HCT116 (cell line): ENCODE results near the gene ICOSLG. TPM values are rescaled to one million over a fixed set of nuclear protein-coding genes. Genes with fewer than 3 reads are reported as not detected.
"Not testable (repeated sequence)": the region's sequence is repeated elsewhere in the genome, so short reads cannot be mapped to it uniquely, and the experiment has no call there.

Experiments used
- ATAC-seq: fragments of 200-7000 bp; cut with Tn5 transposase; 2 replicates; pipeline ENCODE4 v1.9.1; 2020; ENCODE audit warnings: mild to moderate bottlenecking, moderate library complexity
- BruUV-seq: library from RNA; stranded (reverse); fragments of 400-500 nt; replicated peaks from 2 replicates; lab custom pipeline; 2021; lab: Mats Ljungman, UMichigan
- CTCF ChIA-PET: fragments of 300-600 bp; sonication (Branson Sonifier 250); formaldehyde crosslinking; loops from one replicate; lab custom pipeline; 2021; ENCODE audit warnings: antibody characterized with exemption; lab: Charles Lee
- POLR2A ChIA-PET: fragments of 300-600, 350-600 bp; sonication (Branson Sonifier 250); formaldehyde crosslinking; loops from one replicate; lab custom pipeline; 2021; ENCODE audit warnings: antibody characterized with exemption; lab: Charles Lee
- RAD21 ChIA-PET, 2 experiments: fragments of 300-600 bp; sonication (Branson Sonifier 250); formaldehyde crosslinking; loops; one replicate each; lab custom pipeline; 2023; ENCODE audit warnings: low total read pairs in 2 of 2; ENCODE audit not compliant: uncharacterized antibody in 2 of 2, unreplicated experiment in 2 of 2, low non-redundant PET in 1 of 2; lab: Charles Lee
- DNase-seq: peaks from one replicate; pipeline ENCODE4 v3.0.0-alpha.2; 2010; ENCODE audit warnings: low read depth, low spot score
- H2AFZ ChIP-seq: fragments of 200-600 bp; shearing (Covaris generic), sonication (generic); 2 replicates; pipeline ENCODE4 v1.6.1; 2017; ENCODE audit warnings: low read depth, mixed run types, mixed read lengths, antibody characterized with exemption, low read length; ENCODE audit not compliant: poor library complexity, severe bottlenecking
- H3K27ac ChIP-seq: 2 replicates; pipeline ENCODE4 v1.5.1; 2012; ENCODE audit warnings: low read depth, low read length
- H3K27me3 ChIP-seq: fragments of 200-600 bp; sonication (generic); 2 replicates; pipeline ENCODE4 v1.6.1; 2016; ENCODE audit warnings: mixed run types, low read length, mixed read lengths; ENCODE audit not compliant: insufficient read depth
- H3K36me3 ChIP-seq, 2 experiments: fragments of 200-500 bp in 1 of 2; fragments of 200-600 bp in 1 of 2; sonication (Bioruptor generic) in 1 of 2; sonication (generic) in 1 of 2; 2 replicates each; pipeline versions ENCODE4 v1.5.1 to v1.6.1; 2014 to 2016; ENCODE audit warnings: low read length in 2 of 2, inconsistent platforms in 1 of 2, mixed read lengths in 1 of 2, mixed run types in 1 of 2; ENCODE audit not compliant: insufficient read depth in 2 of 2, control insufficient read depth in 1 of 2
- H3K4me1 ChIP-seq, 2 experiments: fragments of 200-600 bp in 1 of 2; sonication (generic) in 1 of 2; 2 replicates each; pipeline versions ENCODE4 v1.5.1 to v1.6.1; 2012 to 2017; ENCODE audit warnings: low read length in 2 of 2, inconsistent platforms in 1 of 2, mild to moderate bottlenecking in 1 of 2, mixed read lengths in 1 of 2, mixed run types in 1 of 2, moderate library complexity in 1 of 2; ENCODE audit not compliant: insufficient read depth in 2 of 2, control insufficient read depth in 1 of 2
- H3K4me2 ChIP-seq: fragments of 200-600 bp; sonication (generic); 2 replicates; pipeline ENCODE4 v1.6.1; 2017; ENCODE audit warnings: mixed run types, low read length, mixed read lengths
- H3K4me3 ChIP-seq, 2 experiments: fragments of 200-600 bp in 1 of 2; sonication (generic) in 1 of 2; replicated peaks in 1 of 2; 2 replicates each; pipeline ENCODE4 v1.5.1; 2011 to 2016; ENCODE audit warnings: low read length in 2 of 2, control low read depth in 1 of 2, low read depth in 1 of 2, mild to moderate bottlenecking in 1 of 2, mixed read lengths in 1 of 2, mixed run types in 1 of 2
- H3K79me2 ChIP-seq: fragments of 200-600 bp; sonication (generic); 2 replicates; pipeline ENCODE4 v1.6.1; 2017; ENCODE audit warnings: mild to moderate bottlenecking, mixed run types, low read length, moderate library complexity, mixed read lengths; ENCODE audit not compliant: insufficient read depth
- H3K9ac ChIP-seq: fragments of 200-600 bp; sonication (generic); 2 replicates; pipeline ENCODE4 v1.6.1; 2016; ENCODE audit warnings: low read length, mixed read lengths
- H3K9me2 ChIP-seq: fragments of 200-600 bp; sonication (generic), shearing (Covaris generic); 2 replicates; pipeline ENCODE4 v1.6.1; 2017; ENCODE audit warnings: mixed run types, mild to moderate bottlenecking, moderate library complexity; ENCODE audit not compliant: insufficient read depth
- H3K9me3 ChIP-seq, 2 experiments: fragments of 200-500 bp in 1 of 2; fragments of 200-600 bp in 1 of 2; sonication (Bioruptor generic) in 1 of 2; sonication (generic) in 1 of 2; 2 replicates each; pipeline ENCODE4 v1.6.1; 2014 to 2017; ENCODE audit warnings: low read length in 2 of 2, mixed read lengths in 2 of 2, inconsistent platforms in 1 of 2, low read depth in 1 of 2, mild to moderate bottlenecking in 1 of 2, mixed run types in 1 of 2, moderate library complexity in 1 of 2; ENCODE audit not compliant: control insufficient read depth in 1 of 2, insufficient read depth in 1 of 2
- H4K20me1 ChIP-seq: fragments of 200-600 bp; sonication (generic), shearing (Covaris generic); 2 replicates; pipeline ENCODE4 v1.6.1; 2017; ENCODE audit warnings: mixed run types, mild to moderate bottlenecking, moderate library complexity; ENCODE audit not compliant: insufficient read depth
- intact Hi-C: fragments of 100-400 bp; cut with micrococcal nuclease; formaldehyde crosslinking; loops from 2 replicates; pipeline ENCODE4 v1.10.0; 2022
- total RNA-seq: library from RNA; stranded (reverse); gene quantifications from one replicate; pipeline ENCODE4 v1.2.1, GENCODE V29; 2021; ENCODE audit not compliant: unreplicated experiment

ICOSLG gene
- total RNA-seq, 1 experiment from 2014 or later = 4.7 TPM

DNA sequence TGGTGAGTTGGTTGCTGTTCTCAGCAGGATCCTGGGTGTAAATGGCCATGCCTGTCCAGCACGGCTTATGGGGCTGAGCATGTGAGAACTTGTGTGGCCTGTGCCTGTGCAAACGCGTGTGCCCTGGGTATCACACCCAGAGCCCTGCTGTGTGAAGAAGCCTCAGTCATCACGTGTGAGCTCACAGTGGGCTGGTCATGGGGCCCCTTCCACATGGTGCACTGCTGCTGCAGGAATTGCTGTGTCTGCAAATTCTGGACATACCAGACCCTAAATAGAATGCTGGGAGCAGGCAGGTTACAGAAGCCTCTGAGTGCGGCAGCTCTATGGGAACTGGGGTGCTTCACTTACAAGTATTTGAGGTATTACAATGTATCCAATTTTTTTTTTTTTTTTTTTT, 17.4 kb downstream of the ICOSLG start:
- RAD21 ChIA-PET, POLR2A ChIA-PET, intact Hi-C loops, H3K9me2 ChIP-seq, ATAC-seq, H3K27ac ChIP-seq, H3K79me2 ChIP-seq, H2AFZ ChIP-seq, DNase-seq, H3K9ac ChIP-seq, CTCF ChIA-PET, H3K4me2 ChIP-seq, H3K36me3 ChIP-seq, H3K4me3 ChIP-seq, H3K9me3 ChIP-seq, BruUV-seq, H3K27me3 ChIP-seq, H3K4me1 ChIP-seq, H4K20me1 ChIP-seq: not testable (repeated sequence)

DNA sequence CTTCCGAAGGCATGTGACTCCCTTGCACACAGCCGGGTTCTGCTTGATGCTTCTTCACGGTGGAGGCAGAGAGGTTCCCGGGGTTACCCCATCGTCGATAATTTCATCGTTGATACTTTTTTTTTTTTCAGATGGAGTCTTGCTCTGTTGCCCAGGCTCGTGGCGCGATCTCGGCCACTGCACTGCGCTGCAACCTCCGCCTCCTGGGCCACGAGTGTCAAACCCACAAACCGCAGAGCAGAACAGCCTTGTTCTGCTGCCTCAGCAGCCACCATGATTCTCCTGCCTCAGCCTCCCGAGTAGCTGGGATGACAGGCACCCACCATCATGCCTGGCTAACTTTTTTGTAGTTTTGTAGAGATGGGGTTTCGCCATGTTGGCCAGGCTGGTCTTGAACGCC, 20.1 kb downstream of the ICOSLG start:
- H3K4me3 ChIP-seq, DNase-seq, H3K9ac ChIP-seq, H3K4me1 ChIP-seq, H3K27me3 ChIP-seq, ATAC-seq, intact Hi-C loops, POLR2A ChIA-PET, H3K27ac ChIP-seq, CTCF ChIA-PET, RAD21 ChIA-PET, H3K79me2 ChIP-seq, H4K20me1 ChIP-seq, H3K36me3 ChIP-seq, H3K9me3 ChIP-seq, H3K9me2 ChIP-seq, H3K4me2 ChIP-seq, H2AFZ ChIP-seq, BruUV-seq: not testable (repeated sequence)

- BruUV-seq, H2AFZ ChIP-seq, H3K4me1 ChIP-seq, H3K4me3 ChIP-seq, POLR2A ChIA-PET, DNase-seq, H4K20me1 ChIP-seq, H3K36me3 ChIP-seq, H3K9me2 ChIP-seq, H3K9me3 ChIP-seq, H3K9ac ChIP-seq, H3K27me3 ChIP-seq, H3K27ac ChIP-seq, RAD21 ChIA-PET, ATAC-seq, intact Hi-C loops, CTCF ChIA-PET, H3K79me2 ChIP-seq, H3K4me2 ChIP-seq: not testable (repeated sequence)
Measured at GRCh38 chr21:44218461-44218860, 22.3 kb downstream of the ICOSLG start.

DNA sequence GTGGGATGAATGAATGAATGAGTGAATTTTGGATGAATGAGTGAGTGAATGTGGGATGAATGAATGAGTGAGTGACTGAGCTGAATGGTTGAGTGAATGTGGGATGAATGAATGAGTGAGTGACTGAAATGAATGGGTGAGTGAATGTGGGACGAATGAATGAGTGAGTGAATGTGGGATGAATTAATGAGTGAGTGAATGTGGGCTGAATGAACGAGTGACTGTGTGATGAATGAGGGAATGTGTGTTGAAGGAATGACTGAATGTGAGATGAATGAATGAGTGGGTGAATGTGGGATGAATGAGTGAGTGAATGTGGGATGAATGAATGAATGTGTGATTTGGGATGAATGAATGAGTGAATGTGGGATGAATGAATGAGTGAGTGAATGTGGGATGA, 28.8 kb downstream of the ICOSLG start:
- H4K20me1 ChIP-seq, CTCF ChIA-PET, H2AFZ ChIP-seq, RAD21 ChIA-PET, H3K9me2 ChIP-seq, H3K4me1 ChIP-seq, BruUV-seq, H3K27ac ChIP-seq, H3K79me2 ChIP-seq, H3K4me3 ChIP-seq, H3K27me3 ChIP-seq, ATAC-seq, H3K36me3 ChIP-seq, DNase-seq, H3K4me2 ChIP-seq, H3K9me3 ChIP-seq, H3K9ac ChIP-seq, intact Hi-C loops, POLR2A ChIA-PET: not testable (repeated sequence)

- H3K79me2 ChIP-seq, H3K4me2 ChIP-seq, H3K27ac ChIP-seq, ATAC-seq, H2AFZ ChIP-seq, H3K27me3 ChIP-seq, RAD21 ChIA-PET, CTCF ChIA-PET, H4K20me1 ChIP-seq, H3K9me3 ChIP-seq, H3K9ac ChIP-seq, DNase-seq, H3K36me3 ChIP-seq, POLR2A ChIA-PET, H3K4me1 ChIP-seq, intact Hi-C loops, BruUV-seq, H3K4me3 ChIP-seq, H3K9me2 ChIP-seq: not testable (repeated sequence)
Measured at GRCh38 chr21:44211574-44211973, 29.2 kb downstream of the ICOSLG start.
